ENCODE data around the gene ZBTB40.

GRCh38 chr1:22489823-22490222 lies 38.2 kb downstream of the ZBTB40 start:
- TF ChIP-seq EZH2 (IDR thresholded peaks at IDR 0.05) = no peak
- TF ChIP-seq POLR2AphosphoS5 (IDR thresholded peaks at IDR 0.05; ENCODE audit: borderline replicate concordance, low read depth, low read length) = no peak

All from SK-N-MC (cell line).